HG02798 (cell line): ENCODE results near the gene SLC39A7.

Source experiments
- ATAC-seq: cut with Tn5 transposase; IDR thresholded peaks from one replicate; pipeline ENCODE4 v1.9.1; 2021; ENCODE audit warnings: mild to moderate bottlenecking; ENCODE audit not compliant: unreplicated experiment, poor library complexity

Gene SLC39A7, protein sequence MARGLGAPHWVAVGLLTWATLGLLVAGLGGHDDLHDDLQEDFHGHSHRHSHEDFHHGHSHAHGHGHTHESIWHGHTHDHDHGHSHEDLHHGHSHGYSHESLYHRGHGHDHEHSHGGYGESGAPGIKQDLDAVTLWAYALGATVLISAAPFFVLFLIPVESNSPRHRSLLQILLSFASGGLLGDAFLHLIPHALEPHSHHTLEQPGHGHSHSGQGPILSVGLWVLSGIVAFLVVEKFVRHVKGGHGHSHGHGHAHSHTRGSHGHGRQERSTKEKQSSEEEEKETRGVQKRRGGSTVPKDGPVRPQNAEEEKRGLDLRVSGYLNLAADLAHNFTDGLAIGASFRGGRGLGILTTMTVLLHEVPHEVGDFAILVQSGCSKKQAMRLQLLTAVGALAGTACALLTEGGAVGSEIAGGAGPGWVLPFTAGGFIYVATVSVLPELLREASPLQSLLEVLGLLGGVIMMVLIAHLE

GRCh38 chr6:33200219-33201146, at the start of gene SLC39A7, which contains the start of gene RXRB:
TSS of gene SLC39A7 (plus strand) at chr6:33200867. CDS start at chr6:33201246, 379 bp downstream.
TSS of gene RXRB (minus strand) at chr6:33200665. CDS start at chr6:33200476, 189 bp downstream.
- peak; percentile 58 for ATAC-seq

DNA sequence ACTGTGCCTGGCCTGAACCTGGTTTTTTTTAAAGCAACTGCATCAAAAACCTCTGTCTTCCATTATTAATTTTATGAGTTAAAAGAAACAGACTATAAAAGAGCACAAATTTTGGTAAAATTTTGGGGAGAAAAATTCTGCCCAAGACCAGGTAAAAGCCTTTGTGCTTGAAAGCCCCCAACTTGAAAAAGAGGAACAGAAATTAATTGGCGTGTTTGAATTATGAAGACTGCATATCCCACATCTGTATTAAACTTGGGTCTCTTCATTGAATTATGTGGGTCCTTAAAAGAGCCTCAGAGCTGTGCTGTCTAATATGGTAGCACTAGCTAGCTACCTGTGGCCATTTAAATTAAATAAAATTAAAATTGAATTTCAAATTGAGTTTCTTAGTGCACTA, 49.6 kb upstream of the SLC39A7 start:
- no peak for ATAC-seq

DNA sequence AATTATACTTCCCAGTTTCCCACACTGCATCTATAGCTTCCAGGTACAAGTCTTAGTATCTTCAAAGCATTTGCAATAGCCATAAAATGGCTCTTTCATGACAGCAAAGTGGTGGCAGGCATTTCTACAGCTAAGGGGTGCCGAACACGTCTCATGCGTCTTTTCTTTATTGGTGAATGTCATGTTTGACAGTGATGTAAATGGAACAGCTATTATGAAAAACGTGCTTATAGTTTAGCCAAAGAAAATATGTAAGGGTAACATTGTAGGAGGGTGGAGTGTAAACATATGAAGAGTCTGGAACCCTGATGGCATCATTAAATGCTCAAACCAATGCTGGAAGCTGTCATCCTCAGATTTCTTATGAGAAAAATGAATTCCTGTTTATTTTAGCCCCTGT, 46.3 kb upstream of the SLC39A7 start:
- ATAC-seq, result no peak

- no peak for ATAC-seq
Measured at GRCh38 chr6:33156561-33156960, 44.1 kb upstream of the SLC39A7 start.

GRCh38 chr6:33156964-33157363, 43.7 kb upstream of the SLC39A7 start:
- ATAC-seq, result no peak

DNA sequence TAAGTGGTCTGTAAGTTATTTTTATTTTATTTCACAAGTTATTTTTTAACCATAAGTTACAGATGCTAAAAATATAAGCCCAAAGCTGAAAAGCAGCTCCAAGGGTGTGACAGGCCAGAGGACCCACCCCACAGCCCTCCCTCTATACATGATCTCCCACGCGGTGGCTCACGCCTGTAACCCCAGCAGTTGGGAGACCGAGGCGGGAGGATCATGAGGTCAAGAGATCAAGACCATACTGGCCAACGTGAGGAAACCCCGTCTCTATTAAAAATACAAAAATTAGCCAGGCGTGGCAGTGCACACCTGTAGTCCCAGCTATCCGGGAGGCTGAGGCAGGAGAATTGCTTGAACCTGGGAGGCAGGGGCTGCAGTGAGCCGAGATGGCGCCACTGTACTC, 40.6 kb upstream of the SLC39A7 start:
- ATAC-seq, result no peak

DNA sequence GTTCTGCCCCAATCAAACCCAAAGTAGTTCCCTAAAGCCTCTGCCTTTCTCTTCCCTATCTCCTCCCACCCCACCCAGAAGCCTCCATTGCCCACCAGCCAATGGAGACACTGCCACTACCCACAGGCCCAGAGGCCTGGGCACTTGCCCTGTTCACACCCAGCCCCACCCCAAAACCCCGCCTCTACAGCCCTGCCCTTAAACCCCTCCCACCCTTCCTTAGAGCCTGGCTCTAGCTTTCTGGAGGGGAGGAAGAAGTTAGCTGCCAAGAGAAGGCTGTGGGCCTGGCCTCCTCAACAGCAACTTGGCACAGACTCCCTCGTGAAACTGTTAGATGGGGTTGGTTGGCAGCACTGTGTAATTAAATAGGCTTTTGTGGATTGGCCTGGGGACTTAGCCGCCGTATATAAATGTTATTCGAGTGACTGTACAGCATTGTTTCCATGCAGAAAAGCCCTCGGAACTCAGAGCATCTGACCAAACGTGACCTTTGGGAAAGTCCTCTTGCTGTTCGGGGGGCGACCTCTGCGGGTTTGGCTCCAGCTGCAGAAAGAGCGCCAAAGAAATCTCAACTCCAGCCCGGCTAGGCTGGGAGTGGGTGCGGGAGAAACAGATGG, 39.8 kb upstream of the SLC39A7 start:
- ATAC-seq, result no peak

GRCh38 chr6:33161354-33162331, 39.0 kb upstream of the SLC39A7 start:
- ATAC-seq, result peak; percentile 78

GRCh38 chr6:33163540-33163939, 37.1 kb upstream of the SLC39A7 start:
- ATAC-seq, result no peak

GRCh38 chr6:33164176-33164575, 36.5 kb upstream of the SLC39A7 start:
- ATAC-seq, result no peak

- ATAC-seq, result no peak
Measured at GRCh38 chr6:33164665-33165373, 35.8 kb upstream of the SLC39A7 start.

GRCh38 chr6:33165581-33166258, 34.9 kb upstream of the SLC39A7 start:
- ATAC-seq, result no peak

- no peak for ATAC-seq
Measured at GRCh38 chr6:33166363-33166762, 34.3 kb upstream of the SLC39A7 start.

DNA sequence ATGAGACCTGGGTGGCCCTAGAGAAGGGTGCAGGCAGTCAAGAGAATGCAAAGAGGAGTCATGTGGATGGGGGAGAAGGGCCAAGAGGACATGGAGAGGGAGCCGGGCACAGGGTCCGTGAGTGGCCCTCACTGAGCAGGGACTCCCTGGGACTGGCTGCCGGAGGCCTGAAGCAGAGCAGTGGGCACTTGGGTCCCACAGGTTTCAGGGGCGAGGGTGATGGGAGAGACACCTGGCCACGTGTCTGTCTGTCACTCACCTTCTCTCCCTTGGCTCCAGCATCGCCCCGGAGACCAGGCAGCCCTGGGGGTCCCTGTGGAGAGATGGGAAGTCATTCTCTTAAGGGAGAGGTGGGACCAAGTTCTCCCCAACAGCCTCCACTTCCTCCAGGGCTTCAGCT, 33.9 kb upstream of the SLC39A7 start:
- ATAC-seq, result no peak

GRCh38 chr6:33167374-33168283, 33.0 kb upstream of the SLC39A7 start:
- no peak for ATAC-seq

DNA sequence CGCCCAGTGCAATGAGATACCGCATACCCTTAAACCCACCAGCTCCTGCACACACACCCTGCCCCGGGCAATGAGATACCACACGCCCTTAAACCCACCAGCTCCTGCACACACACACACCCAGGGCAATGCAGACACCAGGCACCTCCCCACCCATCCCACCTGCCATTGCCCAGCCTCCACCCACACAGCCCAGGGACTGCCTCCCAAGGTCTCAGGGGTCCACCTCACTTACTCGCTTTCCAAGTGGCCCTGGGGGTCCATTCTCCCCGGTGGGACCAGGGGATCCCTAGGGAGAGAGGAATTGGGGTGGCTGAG, 32.4 kb upstream of the SLC39A7 start:
- no peak for ATAC-seq

DNA sequence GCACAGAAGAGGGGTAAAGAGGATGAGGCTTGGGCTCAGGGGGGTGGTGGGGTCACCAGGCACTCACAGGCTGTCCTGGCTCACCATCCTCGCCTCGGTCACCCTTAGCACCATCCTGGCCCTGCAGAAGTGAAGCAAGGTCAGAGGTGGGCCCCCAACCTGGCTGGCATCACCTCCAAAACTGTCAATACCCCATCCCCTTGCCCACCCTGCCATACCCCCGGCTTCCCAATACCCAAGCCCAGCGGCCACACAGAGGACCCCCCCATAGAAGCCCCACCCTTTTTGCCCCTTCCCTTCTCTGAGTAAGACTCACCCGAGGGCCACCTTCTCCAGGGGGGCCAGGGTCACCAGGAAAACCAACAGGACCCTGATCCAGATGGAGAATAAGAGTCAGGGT, 32.0 kb upstream of the SLC39A7 start:
- ATAC-seq, result no peak
